B cell (primary cell): ENCODE results near the gene CAMK2N1. TPM values are rescaled to one million over a fixed set of nuclear protein-coding genes. Genes with fewer than 3 reads are reported as not detected.

Source experiments
- ATAC-seq: fragments of 200-7000 bp; cut with Tn5 transposase; one replicate; pipeline ENCODE4 v1.10.0; 2021; ENCODE audit warnings: low read depth, mild to moderate bottlenecking, moderate number of reproducible peaks, moderate library complexity
- CTCF ChIA-PET: fragments of 350-600 bp; sonication (Branson Sonifier 250); formaldehyde crosslinking; loops from one replicate; lab custom pipeline; 2021; ENCODE audit warnings: antibody characterized with exemption, inconsistent platforms; lab: Charles Lee
- POLR2A ChIA-PET: fragments of 350-600 bp; sonication (Branson Sonifier 250); formaldehyde crosslinking; loops from one replicate; lab custom pipeline; 2021; ENCODE audit warnings: antibody characterized with exemption; lab: Charles Lee
- DNase-seq: peaks from one replicate; pipeline ENCODE4 v3.0.0; 2013
- H2AFZ ChIP-seq: 2 replicates; pipeline ENCODE4 v1.6.1; 2012; ENCODE audit warnings: mild to moderate bottlenecking, low read depth, low read length; ENCODE audit not compliant: insufficient read depth, poor library complexity, severe bottlenecking
- H3K27ac ChIP-seq, 2 donors: 1 replicate in 1 of 2; 2 replicates in 1 of 2; pipeline ENCODE4 v1.5.1; 2012 to 2013; ENCODE audit warnings: low read length in 2 of 2, mild to moderate bottlenecking in 2 of 2, moderate library complexity in 1 of 2
- H3K27me3 ChIP-seq, 4 experiments: fragments of 200-600 bp in 1 of 4; sonication (generic) in 1 of 4; replicated peaks in 1 of 4; 1 replicate in 2 of 4; 2 replicates in 2 of 4; pipeline versions ENCODE4 v1.6.1 to v1.7.0; 2013 to 2016; ENCODE audit warnings: low read length in 3 of 4, mild to moderate bottlenecking in 2 of 4, mixed read lengths in 1 of 4, moderate library complexity in 1 of 4; ENCODE audit not compliant: insufficient read depth in 4 of 4, control insufficient read depth in 3 of 4; ENCODE audit errors: control extremely low read depth in 1 of 4
- H3K36me3 ChIP-seq, 2 experiments: replicated peaks in 1 of 2; 1 replicate in 1 of 2; 2 replicates in 1 of 2; pipeline versions ENCODE4 v1.6.1 to v1.7.1; 2013; ENCODE audit warnings: low read length in 1 of 2; ENCODE audit not compliant: insufficient read depth in 2 of 2, control insufficient read depth in 1 of 2; ENCODE audit errors: control extremely low read depth in 1 of 2, extremely low read depth in 1 of 2
- H3K4me1 ChIP-seq, 2 donors: fragments of 200-600 bp in 1 of 2; sonication (generic) in 1 of 2; 1 replicate in 1 of 2; 2 replicates in 1 of 2; pipeline versions ENCODE4 v1.5.1 to v1.6.1; 2013 to 2017; ENCODE audit warnings: low read length in 2 of 2; ENCODE audit not compliant: control insufficient read depth in 2 of 2, insufficient read depth in 2 of 2
- H3K4me2 ChIP-seq: replicated peaks from 2 replicates; pipeline ENCODE3; 2012; ENCODE audit warnings: mild to moderate bottlenecking, low read depth, low read length; ENCODE audit not compliant: poor library complexity, severe bottlenecking
- H3K4me3 ChIP-seq, 5 experiments: fragments of 200-600 bp in 1 of 5; sonication (generic) in 1 of 5; 1 replicate in 3 of 5; 2 replicates in 2 of 5; pipeline versions ENCODE4 v1.5.1 to v1.7.0; 2011 to 2016; ENCODE audit warnings: low read length in 4 of 5, mild to moderate bottlenecking in 4 of 5, low read depth in 2 of 5, control low read depth in 1 of 5, moderate library complexity in 1 of 5; ENCODE audit not compliant: insufficient read depth in 1 of 5; ENCODE audit errors: control extremely low read depth in 1 of 5, extremely low read depth in 1 of 5
- H3K79me2 ChIP-seq: fragments of 200-600 bp; sonication (generic); one replicate; pipeline ENCODE4 v1.6.0; 2016; ENCODE audit warnings: low read length; ENCODE audit not compliant: control insufficient read depth, insufficient read depth
- H3K9ac ChIP-seq: fragments of 200-600 bp; sonication (generic); 2 replicates; pipeline ENCODE4 v1.6.1; 2017; ENCODE audit warnings: mild to moderate bottlenecking, low read length, moderate library complexity
- H3K9me3 ChIP-seq, 3 donors: one replicate each; pipeline versions ENCODE4 v1.6.1 to v1.7.1; 2013; ENCODE audit warnings: low read length in 2 of 3; ENCODE audit not compliant: control insufficient read depth in 2 of 3, insufficient read depth in 1 of 3; ENCODE audit errors: control extremely low read depth in 1 of 3
- H4K20me1 ChIP-seq: 2 replicates; pipeline ENCODE4 v1.6.0; 2012; ENCODE audit warnings: mild to moderate bottlenecking, low read length; ENCODE audit not compliant: insufficient read depth, control insufficient read depth, poor library complexity, severe bottlenecking
- H3K27ac Mint-ChIP-seq: one replicate; pipeline ENCODE4 v1.8.0; 2021; ENCODE audit warnings: mixed read lengths
- H3K27me3 Mint-ChIP-seq: one replicate; pipeline ENCODE4 v1.8.0; 2021; ENCODE audit warnings: mixed read lengths
- H3K4me1 Mint-ChIP-seq: one replicate; pipeline ENCODE4 v1.8.0; 2021; ENCODE audit warnings: mixed read lengths
- H3K4me3 Mint-ChIP-seq: one replicate; pipeline ENCODE4 v1.8.0; 2021; ENCODE audit warnings: mixed read lengths
- H3K9me3 Mint-ChIP-seq: one replicate; pipeline ENCODE4 v1.8.0; 2022; ENCODE audit warnings: mixed read lengths; ENCODE audit not compliant: insufficient read depth
- EZH2 ChIP-seq: IDR thresholded peaks from 2 replicates; pipeline ENCODE4 v1.6.1; 2012; ENCODE audit warnings: borderline replicate concordance, low read depth, mild to moderate bottlenecking, moderate library complexity, low read length; ENCODE audit not compliant: insufficient read depth, poor library complexity, severe bottlenecking
- WGBS: methylation state at CpG from one replicate; pipeline ENCODE4 v1.1.5; 2013; ENCODE audit warnings: missing lambda C conversion rate; ENCODE audit not compliant: insufficient coverage; 5-methylcytosine and 5-hydroxymethylcytosine counted together
- intact Hi-C: fragments of 100-400 bp; cut with micrococcal nuclease; formaldehyde crosslinking; loops from one replicate; pipeline ENCODE4 v1.10.0; 2022
- polyA plus RNA-seq: library from polyadenylated mRNA; depleted of rRNA; stranded (reverse); fragments of >200 nt; gene quantifications from 2 replicates; pipeline ENCODE4 v1.2.3, GENCODE V29; 2012
- total RNA-seq, 2 donors: library from RNA; stranded (reverse); fragments of 120-200 nt in 1 of 2; gene quantifications; 1 replicate in 1 of 2; 2 replicates in 1 of 2; pipeline versions ENCODE4 v1.2.3 to v1.2.4, GENCODE V29; 2013 to 2022
- TF ChIP-seq, protein P1 (sequence below): fragments of 200-600 bp; IDR thresholded peaks from one replicate; pipeline ENCODE4 v1.8.0; 2022; ENCODE audit warnings: antibody characterized with exemption, mild to moderate bottlenecking

CAMK2N1 gene
- total and polyA plus RNA-seq, 2 donors (not counting 1 experiment from before 2014, with no cell fraction given) = 0.49 to 6.0 TPM

DNA sequence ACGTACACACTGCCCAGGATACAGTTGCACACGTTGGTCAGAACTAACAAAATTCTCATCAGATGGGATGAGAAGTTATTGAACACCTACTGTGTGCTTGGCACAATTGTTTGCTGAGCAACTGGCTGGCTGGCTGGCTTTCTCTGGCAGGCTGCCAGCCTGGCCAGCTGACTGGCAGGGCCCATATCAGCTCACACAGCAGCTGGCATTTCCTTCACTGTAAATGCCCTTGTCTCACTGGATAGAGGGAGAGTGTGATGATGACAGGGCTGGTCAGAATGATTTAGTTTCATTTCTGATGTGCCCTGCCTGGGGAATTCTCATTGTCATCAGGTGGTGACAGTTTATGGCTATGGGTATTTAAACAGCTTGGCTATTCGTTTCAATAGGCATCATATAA, 15.8 kb downstream of the CAMK2N1 start:
- H2AFZ ChIP-seq = no peak overlapping the region
- no peak overlapping the region for H3K4me2 ChIP-seq
- H3K79me2 ChIP-seq = no peaks in the 10 kb centered on the region
- intact Hi-C loops = no loop called here
- Mint-ChIP-seq H3K27ac (no peak overlapping the region), H3K27me3 (peaks cover 63% of the 10 kb centered on the region), H3K9me3 (no peaks in the 10 kb centered on the region), H3K4me1 (peaks cover 6% of the 10 kb centered on the region), H3K4me3 (no peak overlapping the region)
- TF ChIP-seq, protein P1, sequence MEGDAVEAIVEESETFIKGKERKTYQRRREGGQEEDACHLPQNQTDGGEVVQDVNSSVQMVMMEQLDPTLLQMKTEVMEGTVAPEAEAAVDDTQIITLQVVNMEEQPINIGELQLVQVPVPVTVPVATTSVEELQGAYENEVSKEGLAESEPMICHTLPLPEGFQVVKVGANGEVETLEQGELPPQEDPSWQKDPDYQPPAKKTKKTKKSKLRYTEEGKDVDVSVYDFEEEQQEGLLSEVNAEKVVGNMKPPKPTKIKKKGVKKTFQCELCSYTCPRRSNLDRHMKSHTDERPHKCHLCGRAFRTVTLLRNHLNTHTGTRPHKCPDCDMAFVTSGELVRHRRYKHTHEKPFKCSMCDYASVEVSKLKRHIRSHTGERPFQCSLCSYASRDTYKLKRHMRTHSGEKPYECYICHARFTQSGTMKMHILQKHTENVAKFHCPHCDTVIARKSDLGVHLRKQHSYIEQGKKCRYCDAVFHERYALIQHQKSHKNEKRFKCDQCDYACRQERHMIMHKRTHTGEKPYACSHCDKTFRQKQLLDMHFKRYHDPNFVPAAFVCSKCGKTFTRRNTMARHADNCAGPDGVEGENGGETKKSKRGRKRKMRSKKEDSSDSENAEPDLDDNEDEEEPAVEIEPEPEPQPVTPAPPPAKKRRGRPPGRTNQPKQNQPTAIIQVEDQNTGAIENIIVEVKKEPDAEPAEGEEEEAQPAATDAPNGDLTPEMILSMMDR = no peak
- TF ChIP-seq EZH2 = no peak
- H3K9ac ChIP-seq = no peak overlapping the region
- no peak overlapping the region for H3K4me3 ChIP-seq
- no peak overlapping the region for H3K27ac ChIP-seq
- H3K4me1 ChIP-seq = peaks cover 0 to 3% of the 10 kb centered on the region in 2 donors
- POLR2A ChIA-PET = no interaction called here
- no peaks in the 10 kb centered on the region for H4K20me1 ChIP-seq
- peaks cover 0 to 7% (median 0%) of the 10 kb centered on the region in 3 donors for H3K9me3 ChIP-seq
- CTCF ChIA-PET = no interaction called here
- no peak for DNase-seq
- H3K36me3 ChIP-seq = no peaks in the 10 kb centered on the region
- peaks cover 0 to 35% (median 9%) of the 10 kb centered on the region in 4 experiments for H3K27me3 ChIP-seq
- no peak for ATAC-seq
- 83% methylated on average over 2 of the region's 3 CpGs for WGBS

DNA sequence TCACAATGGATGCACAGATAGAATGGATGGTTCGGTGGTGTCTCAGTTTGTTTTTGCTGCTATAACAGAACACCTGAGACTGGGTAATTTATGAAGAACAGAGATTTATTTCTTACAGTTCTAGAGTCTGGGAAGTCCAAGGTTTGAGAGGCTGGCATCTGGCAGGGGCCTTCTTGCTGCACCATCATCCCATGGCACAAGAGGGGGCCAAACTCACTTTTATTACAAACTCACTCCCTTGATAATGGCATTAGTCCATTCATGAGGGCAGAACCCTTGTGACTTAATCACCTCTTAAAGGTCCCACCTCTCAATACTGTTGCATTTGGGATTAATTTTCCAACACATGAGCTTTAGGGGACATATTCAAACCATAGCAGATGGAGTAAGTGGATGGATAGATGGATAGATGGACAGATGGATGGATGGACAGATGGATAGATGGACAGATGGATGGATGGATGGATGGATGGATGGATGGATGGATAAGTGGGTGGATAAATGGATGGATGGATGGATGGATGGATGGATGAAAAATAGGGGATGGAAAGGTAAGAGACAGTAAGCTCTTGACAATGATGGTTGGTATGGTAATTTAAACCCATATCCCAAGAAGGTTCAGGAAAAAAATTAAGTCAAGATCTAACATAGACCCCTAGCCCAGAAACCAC, 16.5 kb downstream of the CAMK2N1 start:
- CTCF ChIA-PET = interaction anchor here (1.0 to 1.4 kb wide), 2 partner anchors 10 to 17 kb away, joined by 3 read pairs; no protein-coding TSS in a partner anchor
- H3K4me2 ChIP-seq = no peak overlapping the region
- H3K4me1 Mint-ChIP-seq = peaks cover 6% of the 10 kb centered on the region
- TF ChIP-seq, protein P1 = no peak
- no peak for TF ChIP-seq EZH2
- no peak overlapping the region for H3K4me3 ChIP-seq
- ATAC-seq = no peak
- H3K4me3 Mint-ChIP-seq = no peak overlapping the region
- no peak overlapping the region for H2AFZ ChIP-seq
- peaks cover 0 to 7% (median 0%) of the 10 kb centered on the region in 3 donors for H3K9me3 ChIP-seq
- POLR2A ChIA-PET = no interaction called here
- no peak for DNase-seq
- H3K36me3 ChIP-seq = no peaks in the 10 kb centered on the region
- no peaks in the 10 kb centered on the region for H3K9me3 Mint-ChIP-seq
- no peaks in the 10 kb centered on the region for H3K79me2 ChIP-seq
- no peak overlapping the region for H3K27ac Mint-ChIP-seq
- H3K27me3 ChIP-seq = peaks cover 0 to 33% (median 8%) of the 10 kb centered on the region in 4 experiments
- intact Hi-C loops = no loop called here
- no peaks in the 10 kb centered on the region for H4K20me1 ChIP-seq
- peaks cover 57% of the 10 kb centered on the region for H3K27me3 Mint-ChIP-seq
- H3K4me1 ChIP-seq = peaks cover 0 to 3% of the 10 kb centered on the region in 2 donors
- no peak overlapping the region for H3K27ac ChIP-seq
- H3K9ac ChIP-seq = no peak overlapping the region
- WGBS = no CpG with 5 or more reads among the region's 1 CpG
